H9 (cell line): ENCODE data around the gene TFEB. TPM values are rescaled to one million over a fixed set of nuclear protein-coding genes. Genes with fewer than 3 reads are reported as not detected.

Source experiments
- DNase-seq: peaks from one replicate; pipeline ENCODE4 v3.0.0-alpha.2; 2017
- H2AFZ ChIP-seq: one replicate; pipeline ENCODE4 v1.6.1; 2013; ENCODE audit warnings: mild to moderate bottlenecking, low read length, control low read depth, moderate library complexity
- H2AK5ac ChIP-seq: 2 replicates; pipeline ENCODE4 v1.6.1; 2013; ENCODE audit warnings: low read length, control low read depth, mixed read lengths; ENCODE audit not compliant: insufficient read length
- H2BK120ac ChIP-seq: one replicate; pipeline ENCODE4 v1.6.1; 2013; ENCODE audit warnings: low read depth, mild to moderate bottlenecking, low read length, control low read depth, inconsistent platforms; ENCODE audit not compliant: poor library complexity, severe bottlenecking
- H2BK12ac ChIP-seq: 2 replicates; pipeline ENCODE4 v1.6.1; 2013; ENCODE audit warnings: low read length, control low read depth, mixed read lengths, low read depth; ENCODE audit not compliant: insufficient read length
- H2BK15ac ChIP-seq: 2 replicates; pipeline ENCODE4 v1.6.1; 2013; ENCODE audit warnings: low read depth, low read length, control low read depth
- H2BK20ac ChIP-seq: one replicate; pipeline ENCODE4 v1.6.1; 2013; ENCODE audit warnings: low read depth, mild to moderate bottlenecking, low read length, control low read depth, inconsistent platforms; ENCODE audit not compliant: poor library complexity, severe bottlenecking
- H2BK5ac ChIP-seq: 2 replicates; pipeline ENCODE4 v1.6.1; 2013; ENCODE audit warnings: low read length, control low read depth, mixed read lengths; ENCODE audit not compliant: insufficient read length
- H3K14ac ChIP-seq: 2 replicates; pipeline ENCODE4 v1.6.1; 2013; ENCODE audit warnings: low read length, control low read depth; ENCODE audit not compliant: insufficient read depth
- H3K18ac ChIP-seq: 2 replicates; pipeline ENCODE4 v1.6.1; 2013; ENCODE audit warnings: low read depth, mild to moderate bottlenecking, mixed read lengths, low read length, control low read depth; ENCODE audit not compliant: insufficient read length
- H3K23ac ChIP-seq: 2 replicates; pipeline ENCODE4 v1.6.1; 2013; ENCODE audit warnings: low read length, control low read depth, mixed read lengths, low read depth; ENCODE audit not compliant: insufficient read length
- H3K23me2 ChIP-seq: 2 replicates; pipeline ENCODE4 v1.6.1; 2013; ENCODE audit warnings: low read depth, mild to moderate bottlenecking, mixed read lengths, low read length, control low read depth; ENCODE audit not compliant: insufficient read length, poor library complexity, severe bottlenecking
- H3K27ac ChIP-seq: 2 replicates; pipeline ENCODE4 v1.5.1; 2013; ENCODE audit warnings: low read length, control low read depth, mixed read lengths, low read depth; ENCODE audit not compliant: insufficient read length
- H3K27me3 ChIP-seq: 2 replicates; pipeline ENCODE4 v1.6.1; 2013; ENCODE audit warnings: low read length, control low read depth, inconsistent platforms; ENCODE audit not compliant: insufficient read depth
- H3K4ac ChIP-seq: 2 replicates; pipeline ENCODE4 v1.6.1; 2013; ENCODE audit warnings: low read depth, mild to moderate bottlenecking, control low read depth, inconsistent platforms, low read length, moderate library complexity
- H3K4me1 ChIP-seq: 2 replicates; pipeline ENCODE4 v1.6.1; 2013; ENCODE audit warnings: low read length, control low read depth, inconsistent platforms; ENCODE audit not compliant: insufficient read depth
- H3K4me2 ChIP-seq: 2 replicates; pipeline ENCODE4 v1.6.1; 2013; ENCODE audit warnings: low read length, control low read depth, mixed read lengths; ENCODE audit not compliant: insufficient read length, insufficient read depth
- H3K56ac ChIP-seq: 2 replicates; pipeline ENCODE4 v1.6.1; 2013; ENCODE audit warnings: low read depth, mild to moderate bottlenecking, mixed read lengths, low read length, control low read depth; ENCODE audit not compliant: insufficient read length
- H3K79me1 ChIP-seq: 2 replicates; pipeline ENCODE4 v1.6.1; 2013; ENCODE audit warnings: low read depth, mild to moderate bottlenecking, moderate library complexity, low read length, control low read depth, inconsistent platforms; ENCODE audit not compliant: insufficient read depth, poor library complexity, severe bottlenecking
- H3K79me2 ChIP-seq: 2 replicates; pipeline ENCODE4 v1.6.1; 2013; ENCODE audit warnings: low read length, control low read depth, inconsistent platforms; ENCODE audit not compliant: insufficient read depth
- H3K9ac ChIP-seq: 2 replicates; pipeline ENCODE4 v1.6.1; 2013; ENCODE audit warnings: low read length, control low read depth, mixed read lengths; ENCODE audit not compliant: insufficient read length; ENCODE audit errors: extremely low read depth
- H3K9me3 ChIP-seq: one replicate; pipeline ENCODE4 v1.6.1; 2013; ENCODE audit warnings: low read depth, low read length, inconsistent platforms; ENCODE audit not compliant: control insufficient read depth
- H3T11ph ChIP-seq: one replicate; pipeline ENCODE4 v1.6.1; 2013; ENCODE audit warnings: mild to moderate bottlenecking, low read length, control low read depth, inconsistent platforms
- H4K20me1 ChIP-seq: one replicate; pipeline ENCODE4 v1.6.1; 2013; ENCODE audit not compliant: control insufficient read depth, insufficient read length, insufficient read depth
- H4K5ac ChIP-seq: 2 replicates; pipeline ENCODE4 v1.6.1; 2013; ENCODE audit warnings: low read depth, mild to moderate bottlenecking, mixed read lengths, low read length, control low read depth; ENCODE audit not compliant: insufficient read length
- H4K8ac ChIP-seq: replicated peaks from 2 replicates; pipeline ENCODE4 v1.6.1; 2013; ENCODE audit warnings: low read length, control low read depth, mixed read lengths, low read depth; ENCODE audit not compliant: insufficient read length
- H4K91ac ChIP-seq: 2 replicates; pipeline ENCODE4 v1.6.1; 2013; ENCODE audit warnings: low read depth, mild to moderate bottlenecking, moderate library complexity, mixed read lengths, low read length, control low read depth; ENCODE audit not compliant: insufficient read length
- H3K27ac Mint-ChIP-seq, 3 experiments: 2 replicates in 2 of 3; 3 replicates in 1 of 3; pipeline ENCODE4 v1.8.0; 2020 to 2021; ENCODE audit warnings: mixed read lengths in 3 of 3, mild to moderate bottlenecking in 1 of 3, moderate library complexity in 1 of 3
- H3K27me3 Mint-ChIP-seq: 2 replicates; pipeline ENCODE4 v1.8.0; 2021; ENCODE audit warnings: low read depth, mild to moderate bottlenecking, moderate library complexity, mixed read lengths
- H3K36me3 Mint-ChIP-seq, 3 experiments: 2 replicates in 2 of 3; 3 replicates in 1 of 3; pipeline ENCODE4 v1.8.0; 2020 to 2021; ENCODE audit warnings: low read depth in 3 of 3, mixed read lengths in 3 of 3; ENCODE audit not compliant: insufficient read depth in 1 of 3
- H3K4me1 Mint-ChIP-seq, 2 experiments: 2 replicates each; pipeline ENCODE4 v1.8.0; 2020; ENCODE audit warnings: mixed read lengths in 2 of 2
- H3K4me3 Mint-ChIP-seq, 2 experiments: 2 replicates in 1 of 2; 3 replicates in 1 of 2; pipeline ENCODE4 v1.8.0; 2020 to 2021; ENCODE audit warnings: mild to moderate bottlenecking in 2 of 2, mixed read lengths in 2 of 2, moderate library complexity in 1 of 2
- H3K9me3 Mint-ChIP-seq, 2 experiments: 2 replicates in 1 of 2; 3 replicates in 1 of 2; pipeline ENCODE4 v1.8.0; 2020; ENCODE audit warnings: mild to moderate bottlenecking in 2 of 2, mixed read lengths in 2 of 2, moderate library complexity in 1 of 2
- WGBS: extraction: QIAGEN DNeasy Blood & Tissue Kit; methylation state at CpG from one replicate; pipeline ENCODE4 v1.1.7; 2013; ENCODE audit warnings: missing lambda C conversion rate, low lambda C conversion rate, mixed read lengths; ENCODE audit not compliant: insufficient read length; ENCODE audit errors: extremely low coverage; 5-methylcytosine and 5-hydroxymethylcytosine counted together
- total RNA-seq: library from RNA; stranded (reverse); gene quantifications from 2 replicates; pipeline ENCODE4 v1.2.1, GENCODE V29; 2021
- TF ChIP-seq, protein P1 (sequence below): fragments of 200-600 bp; sonication (generic); conservative IDR thresholded peaks from 3 replicates; pipeline ENCODE4 v1.8.0; 2021; ENCODE audit warnings: antibody characterized with exemption, mild to moderate bottlenecking

The TFEB gene
- total RNA-seq, 1 experiment from 2014 or later = 1.2 TPM

DNA sequence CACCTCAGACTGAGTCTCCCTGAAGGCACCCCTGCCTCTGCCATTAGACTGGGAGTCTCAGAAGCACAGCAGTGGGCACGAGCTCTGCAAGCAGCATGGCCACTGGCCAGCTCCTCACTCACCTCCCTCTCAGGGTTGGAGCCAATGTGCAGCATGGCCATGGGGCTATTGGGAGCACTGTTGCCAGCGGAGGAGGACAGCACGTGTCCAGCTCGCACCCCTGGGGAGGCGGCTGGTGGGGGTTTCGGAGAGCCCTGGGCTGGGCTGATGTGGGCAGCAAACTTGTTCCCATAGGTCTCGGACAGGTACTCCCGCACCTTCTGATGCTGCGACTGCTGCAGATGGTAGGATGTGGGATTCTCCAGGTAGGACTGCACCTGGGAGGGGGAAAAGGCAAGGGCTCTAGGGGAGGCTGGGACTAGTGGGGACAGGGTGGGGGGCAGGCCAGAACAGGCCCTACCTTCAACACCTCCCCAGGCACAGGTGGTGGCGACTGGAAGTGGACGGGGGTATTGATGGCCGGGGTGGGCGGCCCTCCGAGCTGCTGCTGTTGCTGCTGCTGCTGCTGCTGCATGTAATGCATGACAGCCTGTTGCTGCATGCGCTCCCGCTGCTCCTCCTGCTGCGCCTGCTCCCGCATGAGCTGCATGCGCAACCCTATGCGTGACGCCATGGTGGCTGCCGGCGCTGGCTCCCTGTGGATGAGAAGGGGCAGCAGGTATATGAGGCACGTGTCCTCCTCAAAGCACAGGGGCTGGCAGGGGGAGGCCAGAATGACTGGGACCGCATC is 44.7 kb downstream of the TFEB start:
- H2BK20ac ChIP-seq = no peak overlapping the region
- H2BK120ac ChIP-seq = no peak overlapping the region
- no peak overlapping the region for H3K18ac ChIP-seq
- H3K4me2 ChIP-seq = no peak overlapping the region
- H3K9me3 ChIP-seq = no peaks in the 10 kb centered on the region
- H3K36me3 Mint-ChIP-seq = no peaks in the 10 kb centered on the region; a peak in 2 of 7 replicates
- no peaks in the 10 kb centered on the region for H3K23me2 ChIP-seq
- no peak overlapping the region for H2BK12ac ChIP-seq
- TF ChIP-seq, protein P1, sequence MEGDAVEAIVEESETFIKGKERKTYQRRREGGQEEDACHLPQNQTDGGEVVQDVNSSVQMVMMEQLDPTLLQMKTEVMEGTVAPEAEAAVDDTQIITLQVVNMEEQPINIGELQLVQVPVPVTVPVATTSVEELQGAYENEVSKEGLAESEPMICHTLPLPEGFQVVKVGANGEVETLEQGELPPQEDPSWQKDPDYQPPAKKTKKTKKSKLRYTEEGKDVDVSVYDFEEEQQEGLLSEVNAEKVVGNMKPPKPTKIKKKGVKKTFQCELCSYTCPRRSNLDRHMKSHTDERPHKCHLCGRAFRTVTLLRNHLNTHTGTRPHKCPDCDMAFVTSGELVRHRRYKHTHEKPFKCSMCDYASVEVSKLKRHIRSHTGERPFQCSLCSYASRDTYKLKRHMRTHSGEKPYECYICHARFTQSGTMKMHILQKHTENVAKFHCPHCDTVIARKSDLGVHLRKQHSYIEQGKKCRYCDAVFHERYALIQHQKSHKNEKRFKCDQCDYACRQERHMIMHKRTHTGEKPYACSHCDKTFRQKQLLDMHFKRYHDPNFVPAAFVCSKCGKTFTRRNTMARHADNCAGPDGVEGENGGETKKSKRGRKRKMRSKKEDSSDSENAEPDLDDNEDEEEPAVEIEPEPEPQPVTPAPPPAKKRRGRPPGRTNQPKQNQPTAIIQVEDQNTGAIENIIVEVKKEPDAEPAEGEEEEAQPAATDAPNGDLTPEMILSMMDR = no peak
- H3K27me3 ChIP-seq = no peaks in the 10 kb centered on the region
- H4K20me1 ChIP-seq = no peaks in the 10 kb centered on the region
- H2AFZ ChIP-seq = no peak overlapping the region
- H3K9ac ChIP-seq = no peak overlapping the region
- WGBS = no CpG with 5 or more reads among the region's 25 CpGs
- H4K8ac ChIP-seq = no peak overlapping the region
- no peak overlapping the region for H2AK5ac ChIP-seq
- peaks cover 28 to 35% of the 10 kb centered on the region in 2 experiments for H3K4me1 Mint-ChIP-seq
- H3K4ac ChIP-seq = no peak overlapping the region
- no peaks in the 10 kb centered on the region for H3K79me2 ChIP-seq
- H2BK5ac ChIP-seq = no peak overlapping the region
- H3K27ac Mint-ChIP-seq = peak overlapping the region in 2 of 3 experiments; percentile 39 to 63; a peak in 2 of 7 replicates
- no peak overlapping the region for H3T11ph ChIP-seq
- no peak for DNase-seq
- H3K9me3 Mint-ChIP-seq = no peaks in the 10 kb centered on the region; a peak in 1 of 5 replicates
- peaks cover 13% of the 10 kb centered on the region for H3K27me3 Mint-ChIP-seq
- H4K91ac ChIP-seq = no peak overlapping the region
- H3K79me1 ChIP-seq = no peaks in the 10 kb centered on the region
- H3K4me1 ChIP-seq = peaks cover 7% of the 10 kb centered on the region; the same call in 1 of the 2 replicates
- no peak overlapping the region for H3K14ac ChIP-seq
- H4K5ac ChIP-seq = no peak overlapping the region
- no peak overlapping the region for H3K23ac ChIP-seq
- no peak overlapping the region for H2BK15ac ChIP-seq
- H3K27ac ChIP-seq = no peak overlapping the region
- no peak overlapping the region for H3K56ac ChIP-seq
- H3K4me3 Mint-ChIP-seq = no peak overlapping the region
